IgD-negative memory B cell (primary cell): Measurements from ENCODE around the gene C10orf90. TPM values are rescaled to one million over a fixed set of nuclear protein-coding genes. Genes with fewer than 3 reads are reported as not detected.

Source experiments
- H3K27ac Mint-ChIP-seq, 3 donors: one replicate each; pipeline ENCODE4 v1.8.0; 2020 to 2022; ENCODE audit warnings: mild to moderate bottlenecking in 3 of 3, mixed read lengths in 3 of 3, moderate library complexity in 1 of 3
- H3K27me3 Mint-ChIP-seq: one replicate; pipeline ENCODE4 v1.8.0; 2021; ENCODE audit warnings: mixed read lengths
- H3K36me3 Mint-ChIP-seq: one replicate; pipeline ENCODE4 v1.8.0; 2020; ENCODE audit warnings: mild to moderate bottlenecking, mixed read lengths
- H3K4me1 Mint-ChIP-seq, 3 donors: one replicate each; pipeline ENCODE4 v1.8.0; 2020 to 2022; ENCODE audit warnings: mixed read lengths in 3 of 3, mild to moderate bottlenecking in 1 of 3
- H3K4me3 Mint-ChIP-seq, 4 donors: one replicate each; pipeline ENCODE4 v1.8.0; 2020 to 2022; ENCODE audit warnings: mild to moderate bottlenecking in 4 of 4, mixed read lengths in 4 of 4, moderate library complexity in 3 of 4
- H3K9me3 Mint-ChIP-seq, 3 donors: one replicate each; pipeline ENCODE4 v1.8.0; 2020 to 2021; ENCODE audit warnings: mixed read lengths in 3 of 3, mild to moderate bottlenecking in 1 of 3
- polyA plus RNA-seq: library from polyadenylated mRNA; unstranded; fragments of 300-500 nt; fragmentation: Illumina TruSeq; gene quantifications from one replicate; pipeline ENCODE4 v1.2.3, GENCODE V29; 2021

Gene C10orf90
- polyA plus RNA-seq, 1 donor from 2014 or later, result not detected

GRCh38 chr10:126508535-126509040, 161.9 kb downstream of the C10orf90 start:
- Mint-ChIP-seq H3K27me3 (peaks cover 2% of the 10 kb centered on the region), H3K4me3 (no peak overlapping the region), H3K36me3 (no peaks in the 10 kb centered on the region), H3K4me1 (peaks cover 0 to 1% (median 0%) of the 10 kb centered on the region in 3 donors), H3K9me3 (no peaks in the 10 kb centered on the region), H3K27ac (peak overlapping the region in 1 of 3 donors; percentile 57)

- Mint-ChIP-seq H3K36me3 (no peaks in the 10 kb centered on the region), H3K27ac (no peak overlapping the region), H3K27me3 (peaks cover 2% of the 10 kb centered on the region), H3K4me1 (peaks cover 0 to 1% (median 0%) of the 10 kb centered on the region in 3 donors), H3K4me3 (no peak overlapping the region), H3K9me3 (no peaks in the 10 kb centered on the region)
Observed at GRCh38 chr10:126504761-126505112, 165.8 kb downstream of the C10orf90 start.

DNA sequence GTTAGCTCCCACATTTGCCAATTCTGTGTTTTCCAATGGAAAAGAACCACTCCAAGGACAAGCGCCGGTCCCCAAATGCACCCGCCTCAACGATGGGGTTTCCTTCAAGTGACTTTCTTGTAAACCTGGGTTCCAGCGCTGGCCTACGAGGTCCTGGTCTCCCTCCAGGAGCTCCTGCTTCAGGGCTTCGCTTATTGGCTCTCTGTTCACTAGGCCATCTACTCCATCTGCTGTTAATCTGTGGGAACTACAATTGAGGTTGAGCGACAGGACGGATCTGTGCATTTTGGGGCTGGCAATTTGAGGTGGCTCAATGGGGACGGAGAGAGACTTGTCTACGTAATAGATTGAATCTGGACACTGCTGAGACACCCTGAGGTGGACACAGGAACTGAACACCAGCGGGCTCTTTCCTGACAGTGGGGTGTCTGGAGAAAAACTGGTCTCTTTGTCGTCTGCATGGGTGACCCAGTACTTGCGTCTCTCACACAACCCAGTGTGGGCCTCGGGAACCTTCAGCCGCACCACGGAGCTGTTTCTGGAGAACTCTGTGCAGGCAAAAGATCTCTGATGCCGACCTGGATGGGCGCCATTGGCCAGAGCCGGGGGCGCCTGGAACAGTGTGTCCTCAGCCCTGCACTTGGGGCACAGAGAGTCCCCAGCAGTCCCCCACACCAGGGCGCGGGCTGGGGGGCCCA, 166.3 kb downstream of the C10orf90 start:
- Mint-ChIP-seq H3K9me3 (no peaks in the 10 kb centered on the region), H3K27me3 (peaks cover 2% of the 10 kb centered on the region), H3K4me1 (peaks cover 0 to 1% (median 0%) of the 10 kb centered on the region in 3 donors), H3K27ac (peak overlapping the region in 1 of 3 donors; percentile 63), H3K36me3 (no peaks in the 10 kb centered on the region), H3K4me3 (no peak overlapping the region)

GRCh38 chr10:126503392-126504062, 167.0 kb downstream of the C10orf90 start:
- peaks cover 2% of the 10 kb centered on the region for H3K27me3 Mint-ChIP-seq
- peaks cover 0 to 1% (median 0%) of the 10 kb centered on the region in 3 donors for H3K4me1 Mint-ChIP-seq
- H3K27ac Mint-ChIP-seq, result peak overlapping the region in 1 of 3 donors; percentile 63
- no peaks in the 10 kb centered on the region for H3K9me3 Mint-ChIP-seq
- no peak overlapping the region for H3K4me3 Mint-ChIP-seq
- H3K36me3 Mint-ChIP-seq, result no peaks in the 10 kb centered on the region

DNA sequence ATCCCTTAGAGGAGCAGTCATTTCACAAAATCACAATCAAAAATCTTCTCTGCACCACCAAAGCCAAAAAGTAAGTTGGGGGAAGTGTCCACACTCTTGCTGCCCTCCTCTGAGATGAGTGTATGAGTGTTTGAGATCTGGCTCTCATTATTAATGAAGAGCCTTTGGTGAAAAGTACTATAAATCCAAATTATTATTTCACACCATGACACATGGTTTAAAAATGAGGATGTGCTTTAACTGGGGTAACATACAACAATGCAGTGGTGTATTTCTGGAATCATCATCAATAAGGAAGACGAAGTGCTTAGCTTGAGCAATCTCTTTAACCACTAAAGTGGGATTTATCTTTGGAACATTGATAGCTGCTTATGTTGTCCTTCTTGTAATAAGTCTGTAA, 168.1 kb downstream of the C10orf90 start:
- H3K36me3 Mint-ChIP-seq, result no peaks in the 10 kb centered on the region
- H3K9me3 Mint-ChIP-seq, result no peaks in the 10 kb centered on the region
- H3K4me1 Mint-ChIP-seq, result no peaks in the 10 kb centered on the region
- no peak overlapping the region for H3K4me3 Mint-ChIP-seq
- H3K27ac Mint-ChIP-seq, result no peak overlapping the region
- H3K27me3 Mint-ChIP-seq, result peaks cover 2% of the 10 kb centered on the region

DNA sequence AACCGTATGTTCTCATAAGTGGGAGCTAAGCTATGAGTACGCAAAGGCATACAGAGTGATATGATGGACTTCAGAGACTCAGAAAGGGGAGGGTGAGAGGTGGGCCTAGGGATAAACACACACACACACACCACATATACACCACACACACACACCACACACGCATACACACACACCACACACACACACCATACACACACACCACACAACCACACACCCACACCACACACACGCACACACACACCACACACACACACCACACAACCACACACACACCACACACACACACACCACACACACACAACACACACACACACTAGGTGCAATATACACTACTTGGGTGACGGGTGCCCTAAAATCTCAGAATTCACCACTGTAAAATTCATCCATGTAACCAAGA, 168.7 kb downstream of the C10orf90 start:
- H3K27me3 Mint-ChIP-seq, result peaks cover 2% of the 10 kb centered on the region
- no peaks in the 10 kb centered on the region for H3K9me3 Mint-ChIP-seq
- no peak overlapping the region for H3K4me3 Mint-ChIP-seq

DNA sequence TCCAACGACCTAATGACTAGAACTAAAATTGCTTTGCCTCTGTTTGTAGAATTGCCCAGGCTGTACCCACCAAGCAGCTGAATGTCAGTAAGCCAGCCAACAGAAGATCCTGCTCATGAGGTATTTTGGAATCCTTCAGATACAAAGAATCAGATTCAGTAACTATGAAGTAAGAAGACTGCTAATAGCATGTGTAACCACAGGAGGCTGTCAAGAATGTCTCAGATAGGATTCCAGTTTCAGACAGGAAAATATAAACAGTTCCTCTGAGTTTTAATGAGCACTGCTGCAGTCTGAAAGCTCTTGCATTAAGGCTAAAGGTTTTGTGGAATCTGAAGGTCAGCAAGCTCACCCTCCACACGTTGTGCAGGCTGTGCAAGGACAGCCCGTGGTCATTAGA, 169.6 kb downstream of the C10orf90 start:
- Mint-ChIP-seq H3K36me3 (no peaks in the 10 kb centered on the region), H3K27me3 (peaks cover 2% of the 10 kb centered on the region), H3K4me1 (no peaks in the 10 kb centered on the region), H3K4me3 (no peak overlapping the region), H3K9me3 (no peaks in the 10 kb centered on the region), H3K27ac (no peak overlapping the region)

More for the DNA sequence above, 168.7 kb downstream of the C10orf90 start:
- H3K4me1 Mint-ChIP-seq, result no peaks in the 10 kb centered on the region
- H3K36me3 Mint-ChIP-seq, result no peaks in the 10 kb centered on the region
- H3K27ac Mint-ChIP-seq, result no peak overlapping the region

- H3K27me3 Mint-ChIP-seq, result peaks cover 2% of the 10 kb centered on the region
Observed at GRCh38 chr10:126500185-126500584, 170.3 kb downstream of the C10orf90 start.

DNA sequence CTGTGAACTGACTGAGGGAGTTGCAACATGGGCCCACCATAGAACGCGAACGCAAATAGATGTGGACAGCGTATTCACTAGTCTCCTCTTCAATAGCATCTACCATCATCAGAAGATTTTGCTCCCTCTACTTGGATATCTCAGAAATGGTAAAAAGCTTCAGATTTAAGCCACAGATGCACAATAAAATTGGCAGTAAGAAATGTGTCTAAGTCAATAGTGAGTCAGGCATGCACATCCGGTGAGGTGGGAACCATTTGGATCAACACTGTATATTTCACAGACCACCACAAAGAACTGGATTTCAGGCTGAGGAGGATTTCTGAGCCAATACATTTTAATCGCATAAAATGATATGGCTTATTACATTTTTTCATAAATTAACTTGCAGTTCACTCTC, 170.7 kb downstream of the C10orf90 start:
- Mint-ChIP-seq H3K27ac (no peak overlapping the region), H3K4me1 (no peaks in the 10 kb centered on the region), H3K4me3 (no peak overlapping the region), H3K9me3 (no peaks in the 10 kb centered on the region), H3K27me3 (peaks cover under 1% of the 10 kb centered on the region), H3K36me3 (no peaks in the 10 kb centered on the region)

More at GRCh38 chr10:126500185-126500584, 170.3 kb downstream of the C10orf90 start:
- no peak overlapping the region for H3K27ac Mint-ChIP-seq
- no peaks in the 10 kb centered on the region for H3K36me3 Mint-ChIP-seq
- no peak overlapping the region for H3K4me3 Mint-ChIP-seq
- H3K9me3 Mint-ChIP-seq, result no peaks in the 10 kb centered on the region
- no peaks in the 10 kb centered on the region for H3K4me1 Mint-ChIP-seq

DNA sequence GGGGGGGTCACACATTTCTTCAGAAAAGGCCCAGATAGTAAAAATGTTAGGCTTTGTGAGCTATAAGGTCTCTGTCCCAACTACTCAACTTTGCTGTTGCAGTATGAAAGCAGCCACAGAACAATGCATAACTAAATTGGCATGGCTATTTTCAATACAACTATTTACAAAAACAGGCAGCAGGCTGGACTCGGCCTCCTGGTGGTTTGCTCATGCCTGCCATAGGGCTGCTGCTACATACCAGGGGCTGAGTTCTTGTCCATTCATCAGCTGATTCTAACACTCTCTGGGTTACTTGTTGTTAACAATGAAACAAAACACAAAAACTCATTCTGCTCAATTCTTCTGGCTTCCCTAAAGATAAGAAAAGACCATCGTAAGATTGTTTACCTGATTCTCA, 172.8 kb downstream of the C10orf90 start:
- H3K27me3 Mint-ChIP-seq, result no peaks in the 10 kb centered on the region
- H3K27ac Mint-ChIP-seq, result no peak overlapping the region

DNA sequence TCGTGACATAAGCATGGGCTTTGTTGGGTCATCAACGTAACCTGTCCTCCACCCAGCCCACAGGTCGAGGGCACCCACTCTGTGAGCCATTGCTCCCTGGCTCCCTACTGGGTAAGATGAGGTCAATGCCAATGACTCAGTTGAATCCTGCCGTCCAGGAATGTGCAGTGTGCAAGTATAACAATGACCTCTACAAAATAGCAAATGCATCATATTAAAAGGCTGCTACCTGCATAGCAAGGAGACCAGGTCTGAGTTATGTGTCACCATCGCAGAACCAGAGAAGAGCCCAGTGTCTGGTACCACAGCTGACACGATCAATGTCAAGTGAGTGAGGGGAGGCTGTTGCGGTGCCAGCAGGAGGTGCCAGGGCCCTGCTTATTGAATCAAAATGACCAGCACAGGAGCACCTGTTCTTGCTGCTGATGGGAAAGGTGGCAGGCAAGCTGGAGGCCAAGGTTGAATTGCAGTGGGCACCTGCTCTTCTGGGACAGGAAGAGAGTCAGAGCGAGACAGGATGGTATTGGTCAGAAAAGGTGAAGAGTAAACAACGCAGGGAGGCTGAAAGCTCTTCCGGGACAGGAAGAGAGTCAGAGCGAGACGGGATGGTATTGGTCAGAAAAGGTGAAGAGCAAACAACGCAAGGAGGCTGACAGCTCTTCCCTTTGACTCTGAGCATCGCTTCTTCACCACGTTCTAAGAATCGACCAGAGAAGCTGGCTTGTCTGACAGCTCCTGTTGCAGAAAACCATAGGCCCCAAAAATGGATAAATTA, 173.5 kb downstream of the C10orf90 start:
- H3K4me1 Mint-ChIP-seq, result no peaks in the 10 kb centered on the region
- H3K36me3 Mint-ChIP-seq, result no peaks in the 10 kb centered on the region
- H3K27ac Mint-ChIP-seq, result no peak overlapping the region
- H3K9me3 Mint-ChIP-seq, result no peaks in the 10 kb centered on the region
- no peaks in the 10 kb centered on the region for H3K27me3 Mint-ChIP-seq
- H3K4me3 Mint-ChIP-seq, result no peak overlapping the region

More for the DNA sequence above, 172.8 kb downstream of the C10orf90 start:
- Mint-ChIP-seq H3K4me1 (no peaks in the 10 kb centered on the region), H3K36me3 (no peaks in the 10 kb centered on the region), H3K9me3 (no peaks in the 10 kb centered on the region), H3K4me3 (no peak overlapping the region)

GRCh38 chr10:126491476-126491875, 179.0 kb downstream of the C10orf90 start:
- Mint-ChIP-seq H3K4me3 (no peak overlapping the region), H3K9me3 (peaks cover 0 to 7% (median 0%) of the 10 kb centered on the region in 3 donors), H3K4me1 (no peaks in the 10 kb centered on the region), H3K27ac (no peak overlapping the region), H3K36me3 (no peaks in the 10 kb centered on the region), H3K27me3 (no peaks in the 10 kb centered on the region)

DNA sequence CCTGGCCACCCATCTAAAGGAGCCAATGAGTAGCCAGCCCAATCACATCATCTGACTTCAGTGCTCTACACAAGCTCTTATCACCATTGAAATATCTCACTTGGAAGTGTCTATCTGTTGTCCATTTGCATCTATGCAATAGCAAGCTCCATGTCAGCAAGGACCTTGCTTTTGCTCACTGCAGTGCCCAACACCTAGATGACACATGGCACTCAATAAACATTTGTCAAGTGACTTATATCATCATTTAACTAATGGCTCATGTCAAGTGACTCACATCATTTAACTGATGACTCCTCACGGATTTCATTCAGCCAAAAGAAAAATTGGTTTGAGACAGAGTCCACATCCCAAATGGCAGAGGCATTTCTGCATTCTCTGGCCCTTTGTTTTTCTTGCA, 189.3 kb downstream of the C10orf90 start:
- Mint-ChIP-seq H3K4me1 (no peaks in the 10 kb centered on the region), H3K27ac (no peak overlapping the region), H3K36me3 (no peaks in the 10 kb centered on the region), H3K9me3 (peaks cover 0 to 3% (median 0%) of the 10 kb centered on the region in 3 donors), H3K4me3 (no peak overlapping the region), H3K27me3 (no peaks in the 10 kb centered on the region)

GRCh38 chr10:126480648-126481047, 189.8 kb downstream of the C10orf90 start:
- H3K4me1 Mint-ChIP-seq, result no peaks in the 10 kb centered on the region
- H3K27me3 Mint-ChIP-seq, result no peaks in the 10 kb centered on the region
- peaks cover 0 to 3% (median 0%) of the 10 kb centered on the region in 3 donors for H3K9me3 Mint-ChIP-seq
- no peaks in the 10 kb centered on the region for H3K36me3 Mint-ChIP-seq
- no peak overlapping the region for H3K27ac Mint-ChIP-seq
- no peak overlapping the region for H3K4me3 Mint-ChIP-seq

- Mint-ChIP-seq H3K27ac (no peak overlapping the region), H3K4me3 (no peak overlapping the region), H3K4me1 (no peaks in the 10 kb centered on the region), H3K9me3 (peaks cover 0 to 3% (median 0%) of the 10 kb centered on the region in 3 donors), H3K27me3 (no peaks in the 10 kb centered on the region), H3K36me3 (no peaks in the 10 kb centered on the region)
Observed at GRCh38 chr10:126479280-126479895, 191.1 kb downstream of the C10orf90 start.
